Measurements from ENCODE around the gene DGKB. TPM values are rescaled to one million over a fixed set of nuclear protein-coding genes. Genes with fewer than 3 reads are reported as not detected.

Gene DGKB
- total and polyA plus RNA-seq, 7 donors = 0.39 to 22.4 (median 11.3) TPM; not detected in 2

GRCh38 chr7:14424675-14425074 is 477.9 kb downstream of the DGKB start:
- Histone ChIP-seq H3K36me3 (no peaks in the 10 kb centered on the region), H3K4me3 (no peak overlapping the region), H3K9me3 (no peaks in the 10 kb centered on the region), H3K27ac (no peak overlapping the region), H3K27me3 (no peaks in the 10 kb centered on the region), H3K4me1 (no peaks in the 10 kb centered on the region)
- TF ChIP-seq, protein P1, sequence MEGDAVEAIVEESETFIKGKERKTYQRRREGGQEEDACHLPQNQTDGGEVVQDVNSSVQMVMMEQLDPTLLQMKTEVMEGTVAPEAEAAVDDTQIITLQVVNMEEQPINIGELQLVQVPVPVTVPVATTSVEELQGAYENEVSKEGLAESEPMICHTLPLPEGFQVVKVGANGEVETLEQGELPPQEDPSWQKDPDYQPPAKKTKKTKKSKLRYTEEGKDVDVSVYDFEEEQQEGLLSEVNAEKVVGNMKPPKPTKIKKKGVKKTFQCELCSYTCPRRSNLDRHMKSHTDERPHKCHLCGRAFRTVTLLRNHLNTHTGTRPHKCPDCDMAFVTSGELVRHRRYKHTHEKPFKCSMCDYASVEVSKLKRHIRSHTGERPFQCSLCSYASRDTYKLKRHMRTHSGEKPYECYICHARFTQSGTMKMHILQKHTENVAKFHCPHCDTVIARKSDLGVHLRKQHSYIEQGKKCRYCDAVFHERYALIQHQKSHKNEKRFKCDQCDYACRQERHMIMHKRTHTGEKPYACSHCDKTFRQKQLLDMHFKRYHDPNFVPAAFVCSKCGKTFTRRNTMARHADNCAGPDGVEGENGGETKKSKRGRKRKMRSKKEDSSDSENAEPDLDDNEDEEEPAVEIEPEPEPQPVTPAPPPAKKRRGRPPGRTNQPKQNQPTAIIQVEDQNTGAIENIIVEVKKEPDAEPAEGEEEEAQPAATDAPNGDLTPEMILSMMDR (IDR thresholded peaks at IDR 0.05) = no peak
- TF ChIP-seq POLR2A (IDR thresholded peaks at IDR 0.05) = no peak
- TF ChIP-seq POLR2AphosphoS5 (IDR thresholded peaks at IDR 0.05) = no peak
- no peak for TF ChIP-seq EP300 (IDR thresholded peaks at IDR 0.05)
- no peak for DNase-seq
- WGBS, 2 donors = 97 to 100% methylated on average over 1 of the region's 1 CpG
- intact Hi-C loops (cut with DNase I) = no loop called here

GRCh38 chr7:14420768-14421167 is 481.8 kb downstream of the DGKB start:
- no peaks in the 10 kb centered on the region for H3K36me3 ChIP-seq
- no peaks in the 10 kb centered on the region for H3K4me1 ChIP-seq
- no peaks in the 10 kb centered on the region for H3K9me3 ChIP-seq
- WGBS, 2 donors = 68 to 86% methylated on average over 5 of the region's 5 CpGs
- no peaks in the 10 kb centered on the region for H3K27me3 ChIP-seq
- TF ChIP-seq POLR2A (IDR thresholded peaks at IDR 0.05) = no peak
- no peak overlapping the region for H3K4me3 ChIP-seq
- H3K27ac ChIP-seq = no peak overlapping the region
- intact Hi-C loops (cut with DNase I) = no loop called here
- no peak for DNase-seq

GRCh38 chr7:14419531-14419930 is 483.0 kb downstream of the DGKB start:
- Histone ChIP-seq H3K4me1 (no peaks in the 10 kb centered on the region), H3K36me3 (no peaks in the 10 kb centered on the region), H3K9me3 (no peaks in the 10 kb centered on the region), H3K27ac (no peak overlapping the region), H3K4me3 (no peak overlapping the region), H3K27me3 (no peaks in the 10 kb centered on the region)
- intact Hi-C loops (cut with DNase I) = no loop called here
- DNase-seq = no peak
- TF ChIP-seq POLR2A (IDR thresholded peaks at IDR 0.05) = no peak
- no peak for TF ChIP-seq EP300 (IDR thresholded peaks at IDR 0.05)
- no peak for TF ChIP-seq POLR2AphosphoS5 (IDR thresholded peaks at IDR 0.05)
- TF ChIP-seq, protein P1 (IDR thresholded peaks at IDR 0.05) = no peak
- 67 to 74% methylated on average over 2 of the region's 2 CpGs for WGBS, 2 donors

GRCh38 chr7:14418633-14419032 is 483.9 kb downstream of the DGKB start:
- no peak for DNase-seq
- intact Hi-C loops (cut with DNase I) = no loop called here
- Histone ChIP-seq H3K4me1 (no peaks in the 10 kb centered on the region), H3K27ac (no peak overlapping the region), H3K9me3 (no peaks in the 10 kb centered on the region), H3K27me3 (no peaks in the 10 kb centered on the region), H3K36me3 (no peaks in the 10 kb centered on the region), H3K4me3 (no peak overlapping the region)
- WGBS, 2 donors = 41 to 65% methylated on average over 1 of the region's 1 CpG
- no peak for TF ChIP-seq POLR2A (IDR thresholded peaks at IDR 0.05)
- no peak for TF ChIP-seq EP300 (IDR thresholded peaks at IDR 0.05)
- TF ChIP-seq POLR2AphosphoS5 (IDR thresholded peaks at IDR 0.05) = no peak
- TF ChIP-seq, protein P1 (IDR thresholded peaks at IDR 0.05) = no peak

GRCh38 chr7:14414274-14414986 is 488.1 kb downstream of the DGKB start:
- Histone ChIP-seq H3K27me3 (no peaks in the 10 kb centered on the region), H3K36me3 (no peaks in the 10 kb centered on the region), H3K4me3 (no peak overlapping the region), H3K4me1 (no peaks in the 10 kb centered on the region), H3K9me3 (no peaks in the 10 kb centered on the region), H3K27ac (no peak overlapping the region)
- no peak for TF ChIP-seq POLR2AphosphoS5 (IDR thresholded peaks at IDR 0.05)
- TF ChIP-seq EP300 (IDR thresholded peaks at IDR 0.05) = no peak
- no peak for TF ChIP-seq POLR2A (IDR thresholded peaks at IDR 0.05)
- TF ChIP-seq, protein P1 (IDR thresholded peaks at IDR 0.05) = no peak
- WGBS, 2 donors = 36 to 58% methylated on average over 3 of the region's 3 CpGs
- intact Hi-C loops (cut with DNase I) = no loop called here
- no peak for DNase-seq

Data from sigmoid colon (tissue), 7 donors.